ENCODE results near the gene PDZRN4. TPM values are rescaled to one million over a fixed set of nuclear protein-coding genes. Genes with fewer than 3 reads are reported as not detected.

The PDZRN4 gene
- total RNA-seq, 8 experiments from 2014 or later, result 0.13 to 32.8 (median 5.4) TPM

- WGBS, 10 experiments, result 6 to 60% (median 43%) methylated on average over 1 to 8 of the region's 8 CpGs
- peaks cover 19 to 41% of the 10 kb centered on the region in 2 donors for H3K4me1 ChIP-seq (replicated peaks in 1 of 2)
- H3K4me3 ChIP-seq, result no peak overlapping the region
- in situ Hi-C loops (cut with MboI; ENCODE audit: low pct_unique_long_range_greater_than_20kb in 2 of 9, low sequenced_read_pairs in 9 of 9, unreplicated experiment in 9 of 9), result loop anchor here in 1 of 9 experiments (25.0 kb wide), 1 partner anchor 186 kb away; no protein-coding TSS in a partner anchor
- ATAC-seq (replicated peaks in 6 of 8), result peak in 5 of 8 experiments; percentile 76 to 94 (median 88)
- peak overlapping the region in 1 of 2 donors; percentile 21 for H3K27ac ChIP-seq
These were observed 288.6 kb downstream of the PDZRN4 start for GRCh38 chr12:41476499-41477439.

GRCh38 chr12:41479426-41479825 lies 291.3 kb downstream of the PDZRN4 start:
- peaks cover 12 to 27% of the 10 kb centered on the region in 2 donors for H3K4me1 ChIP-seq (replicated peaks in 1 of 2)
- in situ Hi-C loops (cut with MboI; ENCODE audit: low pct_unique_long_range_greater_than_20kb in 2 of 9, low sequenced_read_pairs in 9 of 9, unreplicated experiment in 9 of 9), result loop anchor here in 1 of 9 experiments (25.0 kb wide), 1 partner anchor 183 kb away; no protein-coding TSS in a partner anchor
- no peak overlapping the region for H3K27ac ChIP-seq
- WGBS, 10 experiments, result 0 to 56% (median 25%) methylated on average over 1 to 2 of the region's 2 CpGs; no CpG with 5 or more reads in 1 of the 10 experiments
- H3K4me3 ChIP-seq, result no peak overlapping the region
- no peak for ATAC-seq (replicated peaks in 6 of 8)

- ATAC-seq (replicated peaks in 6 of 8), result no peak
- whole genome bisulfite sequencing, 10 experiments, result 45 to 100% (median 93%) methylated on average over 1 to 5 of the region's 5 CpGs; no CpG with 5 or more reads in 1 of the 10 experiments
- Histone ChIP-seq H3K4me3 (no peak overlapping the region), H3K4me1 (replicated peaks in 1 of 2) (no peaks in the 10 kb centered on the region), H3K27ac (no peak overlapping the region)
- in situ Hi-C loops (cut with MboI; ENCODE audit: low pct_unique_long_range_greater_than_20kb in 2 of 9, low sequenced_read_pairs in 9 of 9, unreplicated experiment in 9 of 9), result loop anchor here in 1 of 9 experiments (25.0 kb wide), 1 partner anchor 177 kb away; no protein-coding TSS in a partner anchor
These were observed 297.1 kb downstream of the PDZRN4 start for GRCh38 chr12:41485203-41485602.

GRCh38 chr12:41486718-41487117 lies 298.6 kb downstream of the PDZRN4 start:
- ATAC-seq (replicated peaks in 6 of 8), result no peak
- Histone ChIP-seq H3K27ac (no peak overlapping the region), H3K4me3 (no peak overlapping the region), H3K4me1 (replicated peaks in 1 of 2) (no peaks in the 10 kb centered on the region)
- WGBS, 10 experiments, result 29 to 100% (median 82%) methylated on average over 1 to 2 of the region's 2 CpGs; no CpG with 5 or more reads in 3 of the 10 experiments
- in situ Hi-C loops (cut with MboI; ENCODE audit: low pct_unique_long_range_greater_than_20kb in 2 of 9, low sequenced_read_pairs in 9 of 9, unreplicated experiment in 9 of 9), result loop anchor here in 1 of 9 experiments (25.0 kb wide), 1 partner anchor 176 kb away; no protein-coding TSS in a partner anchor

GRCh38 chr12:41496009-41496408 lies 307.9 kb downstream of the PDZRN4 start:
- H3K27ac ChIP-seq, result no peak overlapping the region
- H3K4me1 ChIP-seq (replicated peaks in 1 of 2), result peaks cover 18 to 36% of the 10 kb centered on the region in 2 donors
- WGBS, 10 experiments, result 0 to 100% (median 91%) methylated on average over 1 to 4 of the region's 4 CpGs; no CpG with 5 or more reads in 5 of the 10 experiments
- ATAC-seq (replicated peaks in 6 of 8), result no peak
- in situ Hi-C loops (cut with MboI; ENCODE audit: low pct_unique_long_range_greater_than_20kb in 2 of 9, low sequenced_read_pairs in 9 of 9, unreplicated experiment in 9 of 9), result loop anchor here in 1 of 9 experiments (25.0 kb wide), 1 partner anchor 166 kb away; no protein-coding TSS in a partner anchor
- no peak overlapping the region for H3K4me3 ChIP-seq

- in situ Hi-C loops (cut with MboI; ENCODE audit: low pct_unique_long_range_greater_than_20kb in 2 of 9, low sequenced_read_pairs in 9 of 9, unreplicated experiment in 9 of 9), result loop anchor here in 1 of 9 experiments (25.0 kb wide), 1 partner anchor 165 kb away; no protein-coding TSS in a partner anchor
- H3K27ac ChIP-seq, result no peak overlapping the region
- H3K4me3 ChIP-seq, result no peak overlapping the region
- peak in 5 of 8 experiments; percentile 11 to 85 (median 75) for ATAC-seq (replicated peaks in 6 of 8)
- H3K4me1 ChIP-seq (replicated peaks in 1 of 2), result peaks cover 18 to 33% of the 10 kb centered on the region in 2 donors
- 13 to 100% (median 74%) methylated on average over 1 to 2 of the region's 2 CpGs; no CpG with 5 or more reads in 2 of the 10 experiments for WGBS, 10 experiments
These were observed 309.3 kb downstream of the PDZRN4 start for GRCh38 chr12:41497409-41497808.

GRCh38 chr12:41504976-41505375 lies 316.9 kb downstream of the PDZRN4 start:
- no peak for ATAC-seq (replicated peaks in 6 of 8)

GRCh38 chr12:41507286-41507685 lies 319.2 kb downstream of the PDZRN4 start:
- H3K4me3 ChIP-seq, result no peak overlapping the region
- peaks cover 10 to 12% of the 10 kb centered on the region in 2 donors for H3K4me1 ChIP-seq (replicated peaks in 1 of 2)
- 73 to 100% (median 86%) methylated on average over 1 to 3 of the region's 3 CpGs; no CpG with 5 or more reads in 2 of the 10 experiments for WGBS, 10 experiments
- ATAC-seq (replicated peaks in 6 of 8), result no peak
- H3K27ac ChIP-seq, result no peak overlapping the region
- in situ Hi-C loops (cut with MboI; ENCODE audit: low pct_unique_long_range_greater_than_20kb in 2 of 9, low sequenced_read_pairs in 9 of 9, unreplicated experiment in 9 of 9), result loop anchor here in 1 of 9 experiments (25.0 kb wide), 1 partner anchor 505 kb away; no protein-coding TSS in a partner anchor

More at GRCh38 chr12:41504976-41505375, 316.9 kb downstream of the PDZRN4 start:
- no peak overlapping the region for H3K27ac ChIP-seq
- no peak overlapping the region for H3K4me3 ChIP-seq
- WGBS, 10 experiments, result 20 to 100% (median 90%) methylated on average over 1 to 6 of the region's 6 CpGs; no CpG with 5 or more reads in 1 of the 10 experiments
- H3K4me1 ChIP-seq (replicated peaks in 1 of 2), result peaks cover 3 to 7% of the 10 kb centered on the region in 2 donors
- in situ Hi-C loops (cut with MboI; ENCODE audit: low pct_unique_long_range_greater_than_20kb in 2 of 9, low sequenced_read_pairs in 9 of 9, unreplicated experiment in 9 of 9), result loop anchor here in 1 of 9 experiments (25.0 kb wide), 1 partner anchor 507 kb away; no protein-coding TSS in a partner anchor

GRCh38 chr12:41509271-41510055 lies 321.3 kb downstream of the PDZRN4 start:
- Histone ChIP-seq H3K4me3 (no peak overlapping the region), H3K27ac (no peak overlapping the region), H3K4me1 (replicated peaks in 1 of 2) (peaks cover 15 to 17% of the 10 kb centered on the region in 2 donors)
- no peak for ATAC-seq (replicated peaks in 6 of 8)
- WGBS, 10 experiments, result 53 to 100% (median 76%) methylated on average over 1 to 4 of the region's 4 CpGs
- in situ Hi-C loops (cut with MboI; ENCODE audit: low pct_unique_long_range_greater_than_20kb in 2 of 9, low sequenced_read_pairs in 9 of 9, unreplicated experiment in 9 of 9), result loop anchor here in 1 of 9 experiments (25.0 kb wide), 1 partner anchor 503 kb away; no protein-coding TSS in a partner anchor

GRCh38 chr12:41510470-41510869 lies 322.4 kb downstream of the PDZRN4 start:
- Histone ChIP-seq H3K4me1 (replicated peaks in 1 of 2) (peaks cover 15 to 17% of the 10 kb centered on the region in 2 donors), H3K4me3 (no peak overlapping the region), H3K27ac (no peak overlapping the region)
- no peak for ATAC-seq (replicated peaks in 6 of 8)
- 40 to 92% (median 64%) methylated on average over 1 to 2 of the region's 2 CpGs for WGBS, 10 experiments
- in situ Hi-C loops (cut with MboI; ENCODE audit: low pct_unique_long_range_greater_than_20kb in 2 of 9, low sequenced_read_pairs in 9 of 9, unreplicated experiment in 9 of 9), result loop anchor here in 1 of 9 experiments (25.0 kb wide), 1 partner anchor 502 kb away; no protein-coding TSS in a partner anchor

- ATAC-seq (replicated peaks in 6 of 8), result peak in 6 of 8 experiments; percentile 23 to 80 (median 69)
- Histone ChIP-seq H3K27ac (no peak overlapping the region), H3K4me3 (no peak overlapping the region), H3K4me1 (replicated peaks in 1 of 2) (peaks cover 15 to 17% of the 10 kb centered on the region in 2 donors)
- 14 to 75% (median 27%) methylated on average over 1 of the region's 1 CpG; no CpG with 5 or more reads in 4 of the 10 experiments for WGBS, 10 experiments
- in situ Hi-C loops (cut with MboI; ENCODE audit: low pct_unique_long_range_greater_than_20kb in 2 of 9, low sequenced_read_pairs in 9 of 9, unreplicated experiment in 9 of 9), result loop anchor here in 1 of 9 experiments (25.0 kb wide), 1 partner anchor 501 kb away; no protein-coding TSS in a partner anchor
These were observed 323.1 kb downstream of the PDZRN4 start for GRCh38 chr12:41511247-41511646.

- 62 to 100% (median 92%) methylated on average over 2 of the region's 2 CpGs; no CpG with 5 or more reads in 6 of the 10 experiments for WGBS, 10 experiments
- in situ Hi-C loops (cut with MboI; ENCODE audit: low pct_unique_long_range_greater_than_20kb in 2 of 9, low sequenced_read_pairs in 9 of 9, unreplicated experiment in 9 of 9), result loop anchor here in 1 of 9 experiments (25.0 kb wide), 1 partner anchor 500 kb away; no protein-coding TSS in a partner anchor
- no peak overlapping the region for H3K4me3 ChIP-seq
- peaks cover 15 to 17% of the 10 kb centered on the region in 2 donors for H3K4me1 ChIP-seq (replicated peaks in 1 of 2)
- no peak overlapping the region for H3K27ac ChIP-seq
- peak; percentile 17 to 90 (median 50) for ATAC-seq (replicated peaks in 6 of 8)
These were observed 324.4 kb downstream of the PDZRN4 start for GRCh38 chr12:41512497-41512896.

Measured in motor neuron (in vitro differentiated cells).